HFFc6 (cell line): ENCODE measurements around the gene NSF. TPM values are rescaled to one million over a fixed set of nuclear protein-coding genes. Genes with fewer than 3 reads are reported as not detected.
A peak's percentile ranks its signal among the peaks of the same experiment; 100 is the strongest.

Experiments
- DNase-seq: peaks from one replicate; pipeline ENCODE4 v3.0.0-alpha.2; 2018
- H3K27ac Mint-ChIP-seq: 2 replicates; pipeline ENCODE4 v1.8.0; 2020; ENCODE audit warnings: mild to moderate bottlenecking, mixed read lengths
- H3K27me3 Mint-ChIP-seq: 2 replicates; pipeline ENCODE4 v1.8.0; 2021; ENCODE audit warnings: mild to moderate bottlenecking, moderate library complexity, mixed read lengths; ENCODE audit not compliant: insufficient read depth
- H3K36me3 Mint-ChIP-seq: 2 replicates; pipeline ENCODE4 v1.8.0; 2021; ENCODE audit warnings: low read depth, mixed read lengths
- H3K4me1 Mint-ChIP-seq: 2 replicates; pipeline ENCODE4 v1.8.0; 2020; ENCODE audit warnings: low read depth, mixed read lengths
- H3K4me3 Mint-ChIP-seq: 2 replicates; pipeline ENCODE4 v1.8.0; 2020; ENCODE audit warnings: mild to moderate bottlenecking, moderate library complexity, mixed read lengths
- H3K9me3 Mint-ChIP-seq: 2 replicates; pipeline ENCODE4 v1.8.0; 2020; ENCODE audit warnings: mild to moderate bottlenecking, mixed read lengths
- total RNA-seq, 6 experiments: library from RNA; stranded (reverse); fragmentation: NEBNext Ultra II Directional; extraction: Animal tissue kit (Norgen Biotek cat#: 25700); gene quantifications; 2 replicates in 1 of 6; 3 replicates in 5 of 6; pipeline ENCODE4 v1.2.3, GENCODE V29; 2021
- TF ChIP-seq, protein P1 (sequence below): fragments of 200-600 bp; sonication (generic); IDR thresholded peaks from 2 replicates; pipeline ENCODE4 v1.5.0; 2021; ENCODE audit warnings: antibody characterized with exemption, mild to moderate bottlenecking

NSF gene
- total RNA-seq, 6 experiments from 2014 or later = 87.7 to 118 (median 113) TPM

DNA sequence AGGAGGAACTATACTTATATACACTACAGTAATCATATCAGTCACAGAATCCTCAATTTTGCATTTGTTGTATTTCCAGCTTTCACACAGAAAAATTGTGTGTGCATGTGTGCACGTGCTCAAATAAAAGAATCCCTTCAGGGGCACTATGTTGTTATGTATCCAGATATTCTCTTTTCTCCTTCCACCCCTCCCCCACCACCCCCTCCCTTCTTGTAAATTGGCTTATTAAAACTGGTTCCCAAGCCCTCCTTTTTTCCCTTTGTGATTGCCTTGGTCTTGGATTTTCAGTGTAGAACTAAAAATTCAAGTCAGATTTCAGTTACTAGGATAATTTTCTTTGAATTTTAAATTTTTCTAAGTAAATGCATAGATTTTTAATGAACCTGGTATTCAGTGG lies 141.7 kb downstream of the NSF start:
- H3K36me3 Mint-ChIP-seq = peaks cover 36% of the 10 kb centered on the region
- H3K4me1 Mint-ChIP-seq = peaks cover 67% of the 10 kb centered on the region
- DNase-seq = no peak
- H3K27ac Mint-ChIP-seq = no peak overlapping the region
- TF ChIP-seq, protein P1, sequence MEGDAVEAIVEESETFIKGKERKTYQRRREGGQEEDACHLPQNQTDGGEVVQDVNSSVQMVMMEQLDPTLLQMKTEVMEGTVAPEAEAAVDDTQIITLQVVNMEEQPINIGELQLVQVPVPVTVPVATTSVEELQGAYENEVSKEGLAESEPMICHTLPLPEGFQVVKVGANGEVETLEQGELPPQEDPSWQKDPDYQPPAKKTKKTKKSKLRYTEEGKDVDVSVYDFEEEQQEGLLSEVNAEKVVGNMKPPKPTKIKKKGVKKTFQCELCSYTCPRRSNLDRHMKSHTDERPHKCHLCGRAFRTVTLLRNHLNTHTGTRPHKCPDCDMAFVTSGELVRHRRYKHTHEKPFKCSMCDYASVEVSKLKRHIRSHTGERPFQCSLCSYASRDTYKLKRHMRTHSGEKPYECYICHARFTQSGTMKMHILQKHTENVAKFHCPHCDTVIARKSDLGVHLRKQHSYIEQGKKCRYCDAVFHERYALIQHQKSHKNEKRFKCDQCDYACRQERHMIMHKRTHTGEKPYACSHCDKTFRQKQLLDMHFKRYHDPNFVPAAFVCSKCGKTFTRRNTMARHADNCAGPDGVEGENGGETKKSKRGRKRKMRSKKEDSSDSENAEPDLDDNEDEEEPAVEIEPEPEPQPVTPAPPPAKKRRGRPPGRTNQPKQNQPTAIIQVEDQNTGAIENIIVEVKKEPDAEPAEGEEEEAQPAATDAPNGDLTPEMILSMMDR = no peak
- H3K4me3 Mint-ChIP-seq = no peak overlapping the region
- H3K9me3 Mint-ChIP-seq = no peaks in the 10 kb centered on the region
- H3K27me3 Mint-ChIP-seq = peaks cover 2% of the 10 kb centered on the region

DNA sequence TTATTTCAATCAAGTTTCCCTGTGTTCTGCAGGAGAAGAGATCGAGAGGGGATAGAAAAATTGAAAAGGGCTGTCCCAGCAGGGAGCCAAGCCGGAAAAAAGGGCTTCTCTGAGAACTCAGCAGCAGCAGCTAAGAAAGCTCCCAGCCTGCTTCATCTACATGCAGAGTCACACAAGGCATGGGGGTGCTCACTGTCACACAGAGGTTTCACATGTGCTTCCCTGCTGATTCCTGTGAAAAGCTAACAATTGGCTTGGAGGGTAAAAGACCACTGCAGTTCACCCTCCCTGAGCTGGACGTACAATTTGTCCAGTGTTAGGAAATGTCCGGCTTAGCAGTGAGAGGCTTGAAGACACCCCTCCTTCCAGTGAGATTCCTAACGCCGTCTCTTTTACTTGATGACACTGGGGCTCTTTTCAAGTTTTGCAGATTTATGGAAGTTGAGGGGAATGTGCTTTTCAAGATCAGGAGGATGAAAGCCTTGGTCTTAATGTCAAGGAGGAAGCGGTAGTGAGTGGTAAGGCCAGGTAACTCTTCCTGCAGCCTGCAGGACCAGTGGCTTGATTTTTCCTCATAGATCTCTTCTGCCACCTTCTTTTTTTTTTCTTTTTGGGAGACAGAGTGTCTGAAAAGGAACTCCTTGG lies 142.4 kb downstream of the NSF start:
- no peaks in the 10 kb centered on the region for H3K9me3 Mint-ChIP-seq
- H3K4me1 Mint-ChIP-seq = peaks cover 61% of the 10 kb centered on the region
- peak overlapping the region; percentile 63; the same call in 1 of the 2 replicates for H3K27ac Mint-ChIP-seq
- TF ChIP-seq, protein P1 = no peak
- peaks cover 33% of the 10 kb centered on the region for H3K36me3 Mint-ChIP-seq
- no peak overlapping the region for H3K4me3 Mint-ChIP-seq
- peaks cover 2% of the 10 kb centered on the region for H3K27me3 Mint-ChIP-seq
- DNase-seq = no peak

DNA sequence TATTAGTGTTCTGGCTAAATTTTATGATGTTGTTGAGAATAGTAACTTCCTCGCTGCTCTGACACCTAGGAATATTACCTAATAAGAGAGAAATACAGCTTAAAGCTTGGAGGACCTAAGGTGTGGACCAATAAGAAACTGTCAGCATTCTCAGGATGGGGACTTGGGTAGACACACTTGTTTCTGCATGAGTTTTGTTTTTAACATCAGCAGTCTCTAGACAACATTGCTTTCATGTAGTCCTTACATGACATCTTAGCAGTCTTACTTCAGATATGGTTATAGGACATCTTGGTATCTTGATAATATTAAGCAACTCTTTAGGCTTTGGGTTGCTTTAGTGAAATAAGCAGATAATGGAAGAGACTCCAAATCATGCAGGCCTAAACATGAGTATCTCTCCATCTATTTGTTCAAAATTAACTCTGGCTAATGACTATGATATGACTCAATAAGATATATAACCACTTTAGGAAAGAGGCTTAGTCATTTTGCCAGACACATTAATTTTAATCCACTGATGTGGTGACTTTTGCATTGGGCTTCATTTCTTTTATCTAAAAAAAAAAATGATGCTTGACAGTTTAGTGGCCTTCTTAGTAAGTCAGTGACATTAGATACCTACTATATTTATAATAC lies 143.5 kb downstream of the NSF start:
- Mint-ChIP-seq H3K36me3 (peaks cover 28% of the 10 kb centered on the region), H3K9me3 (no peaks in the 10 kb centered on the region), H3K4me3 (peak overlapping the region; percentile 4; the same call in 1 of the 2 replicates), H3K27ac (peak overlapping the region; percentile 63), H3K4me1 (peaks cover 64% of the 10 kb centered on the region), H3K27me3 (peaks cover 2% of the 10 kb centered on the region)
- peak; percentile 75 for DNase-seq
- TF ChIP-seq, protein P1 = no peak

DNA sequence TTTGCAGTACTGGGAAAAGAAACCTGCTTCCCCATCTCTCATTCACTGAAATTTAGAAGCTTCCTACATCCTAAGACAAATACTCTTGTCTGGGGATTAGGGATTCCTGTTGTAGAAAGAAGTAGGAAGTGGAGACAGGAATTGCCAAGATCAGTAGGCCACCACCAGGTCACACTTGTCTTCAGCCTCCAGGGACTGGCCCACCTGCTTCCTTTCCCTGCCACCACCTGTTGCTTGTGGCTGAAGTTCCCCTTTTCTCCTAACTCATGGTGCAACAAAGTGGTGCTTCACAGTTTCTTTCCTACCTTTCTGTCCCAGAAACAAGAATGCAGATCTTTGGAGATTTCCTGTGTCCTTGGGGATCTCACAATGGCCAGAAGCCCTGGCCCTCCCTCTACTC lies 145.6 kb downstream of the NSF start:
- Mint-ChIP-seq H3K27me3 (peaks cover 2% of the 10 kb centered on the region), H3K27ac (no peak overlapping the region), H3K36me3 (peaks cover 12% of the 10 kb centered on the region), H3K9me3 (no peaks in the 10 kb centered on the region), H3K4me3 (no peak overlapping the region), H3K4me1 (peaks cover 69% of the 10 kb centered on the region)
- DNase-seq = no peak
- TF ChIP-seq, protein P1 = no peak

DNA sequence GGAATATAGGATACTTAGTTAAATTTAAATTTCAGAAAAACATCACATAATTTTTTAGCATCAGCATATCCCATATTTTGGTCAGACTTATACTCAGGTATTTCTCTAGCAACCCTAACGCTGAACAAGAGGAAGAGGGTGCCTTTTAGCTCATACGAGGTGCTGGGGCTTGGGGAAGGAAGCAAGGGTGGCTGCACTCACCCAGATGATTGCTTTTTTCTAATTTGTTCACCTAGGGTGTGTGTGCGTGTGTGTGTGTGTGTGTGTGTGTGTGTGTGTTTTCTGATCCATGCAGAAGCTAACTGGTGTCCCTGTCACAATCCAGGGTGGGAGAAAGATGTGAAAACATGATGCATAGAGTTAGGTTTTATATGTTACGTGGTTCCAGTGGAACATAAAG lies 146.9 kb downstream of the NSF start:
- TF ChIP-seq, protein P1 = no peak
- Mint-ChIP-seq H3K4me1 (peaks cover 69% of the 10 kb centered on the region), H3K27me3 (peaks cover 4% of the 10 kb centered on the region; the same call in 1 of the 2 replicates), H3K9me3 (no peaks in the 10 kb centered on the region), H3K4me3 (no peak overlapping the region), H3K36me3 (peaks cover 9% of the 10 kb centered on the region), H3K27ac (no peak overlapping the region; the same call in 1 of the 2 replicates)
- DNase-seq = no peak
